Brain pericyte (primary cell): Measurements from ENCODE around the gene CHRNA9.

Experiments
- DNase-seq: peaks from one replicate; pipeline ENCODE4 v3.0.0-alpha.2; 2012; ENCODE audit warnings: low read depth, low spot score

CHRNA9 gene

GRCh38 chr4:40340030-40340429, 4.9 kb downstream of the CHRNA9 start:
- no peak for DNase-seq

GRCh38 chr4:40347472-40347871, 12.3 kb downstream of the CHRNA9 start:
- DNase-seq: no peak

- DNase-seq: no peak
Observed at GRCh38 chr4:40348000-40348399, 12.9 kb downstream of the CHRNA9 start.

- DNase-seq: no peak
Observed at GRCh38 chr4:40349561-40350198, 14.5 kb downstream of the CHRNA9 start.

GRCh38 chr4:40350627-40351227, 15.6 kb downstream of the CHRNA9 start:
- no peak for DNase-seq

GRCh38 chr4:40354158-40354557, 19.0 kb downstream of the CHRNA9 start:
- DNase-seq: no peak

- DNase-seq: no peak
Observed at GRCh38 chr4:40355131-40355530, 20.0 kb downstream of the CHRNA9 start.

GRCh38 chr4:40357738-40358137, 22.6 kb downstream of the CHRNA9 start:
- no peak for DNase-seq

GRCh38 chr4:40361338-40361737, 26.2 kb downstream of the CHRNA9 start:
- DNase-seq: no peak

GRCh38 chr4:40363382-40363920, 28.3 kb downstream of the CHRNA9 start:
- DNase-seq: no peak

GRCh38 chr4:40363945-40364344, 28.8 kb downstream of the CHRNA9 start:
- DNase-seq: no peak

GRCh38 chr4:40365766-40366165, 30.6 kb downstream of the CHRNA9 start:
- no peak for DNase-seq

GRCh38 chr4:40367451-40367850, 32.3 kb downstream of the CHRNA9 start:
- DNase-seq: no peak

- DNase-seq: no peak
Observed at GRCh38 chr4:40369437-40370274, 34.5 kb downstream of the CHRNA9 start.

- DNase-seq: no peak
Observed at GRCh38 chr4:40372651-40373050, 37.5 kb downstream of the CHRNA9 start.

GRCh38 chr4:40373636-40374035, 38.5 kb downstream of the CHRNA9 start:
- no peak for DNase-seq

GRCh38 chr4:40375095-40375494, 40.0 kb downstream of the CHRNA9 start:
- DNase-seq: no peak

GRCh38 chr4:40375620-40376019, 40.5 kb downstream of the CHRNA9 start:
- DNase-seq: no peak

GRCh38 chr4:40377512-40378365, 42.6 kb downstream of the CHRNA9 start:
- no peak for DNase-seq

- DNase-seq: no peak
Observed at GRCh38 chr4:40378619-40379018, 43.5 kb downstream of the CHRNA9 start.

- DNase-seq: no peak
Observed at GRCh38 chr4:40379248-40379647, 44.1 kb downstream of the CHRNA9 start.

GRCh38 chr4:40380647-40381046, 45.5 kb downstream of the CHRNA9 start:
- DNase-seq: no peak
